HG03159 (cell line): ENCODE results near the gene KSR2.
"Not testable (repeated sequence)": the region's sequence is repeated elsewhere in the genome, so short reads cannot be mapped to it uniquely, and the experiment has no call there.

Experiments used
- ATAC-seq: cut with Tn5 transposase; IDR thresholded peaks from one replicate; pipeline ENCODE4 v1.9.1; 2021; ENCODE audit warnings: mild to moderate bottlenecking, moderate library complexity; ENCODE audit not compliant: unreplicated experiment

KSR2 gene

GRCh38 chr12:117649796-117650195 is 319.0 kb downstream of the KSR2 start:
- ATAC-seq = no peak

- ATAC-seq = no peak
These were observed 322.3 kb downstream of the KSR2 start for GRCh38 chr12:117646520-117646919.

GRCh38 chr12:117645473-117645872 is 323.3 kb downstream of the KSR2 start:
- no peak for ATAC-seq

GRCh38 chr12:117643971-117644370 is 324.8 kb downstream of the KSR2 start:
- ATAC-seq = no peak

GRCh38 chr12:117641885-117642284 is 326.9 kb downstream of the KSR2 start:
- no peak for ATAC-seq

GRCh38 chr12:117640511-117640910 is 328.3 kb downstream of the KSR2 start:
- no peak for ATAC-seq

- no peak for ATAC-seq
These were observed 339.3 kb downstream of the KSR2 start for GRCh38 chr12:117629454-117629853.

GRCh38 chr12:117628711-117629110 is 340.1 kb downstream of the KSR2 start:
- ATAC-seq = not testable (repeated sequence)

- no peak for ATAC-seq
These were observed 346.0 kb downstream of the KSR2 start for GRCh38 chr12:117622741-117623140.

GRCh38 chr12:117622087-117622486 is 346.7 kb downstream of the KSR2 start:
- no peak for ATAC-seq

GRCh38 chr12:117607778-117608177 is 361.0 kb downstream of the KSR2 start:
- no peak for ATAC-seq

- ATAC-seq = no peak
These were observed 361.8 kb downstream of the KSR2 start for GRCh38 chr12:117606945-117607344.

- no peak for ATAC-seq
These were observed 362.8 kb downstream of the KSR2 start for GRCh38 chr12:117606024-117606423.

- no peak for ATAC-seq
These were observed 365.3 kb downstream of the KSR2 start for GRCh38 chr12:117603316-117604113.

GRCh38 chr12:117599849-117600248 is 368.9 kb downstream of the KSR2 start:
- ATAC-seq = no peak

- ATAC-seq = no peak
These were observed 371.8 kb downstream of the KSR2 start for GRCh38 chr12:117596968-117597367.

GRCh38 chr12:117595751-117596150 is 373.0 kb downstream of the KSR2 start:
- no peak for ATAC-seq

GRCh38 chr12:117594481-117594880 is 374.3 kb downstream of the KSR2 start:
- no peak for ATAC-seq

- ATAC-seq = no peak
These were observed 374.9 kb downstream of the KSR2 start for GRCh38 chr12:117593815-117594400.

- ATAC-seq = no peak
These were observed 376.0 kb downstream of the KSR2 start for GRCh38 chr12:117592588-117593305.

- ATAC-seq = no peak
These were observed 377.8 kb downstream of the KSR2 start for GRCh38 chr12:117590999-117591398.

GRCh38 chr12:117590386-117590785 is 378.4 kb downstream of the KSR2 start:
- ATAC-seq = no peak
